Subcutaneous adipose tissue (tissue), 4 donors: ENCODE results near the gene TMIGD3. TPM values are rescaled to one million over a fixed set of nuclear protein-coding genes. Genes with fewer than 3 reads are reported as not detected.

Experiments used
- CTCF ChIP-seq: fragments of 450-650 bp; IDR thresholded peaks from one replicate; pipeline ENCODE4 v1.5.1; 2016; ENCODE audit warnings: low read depth, mild to moderate bottlenecking, control low read depth, antibody characterized with exemption, moderate library complexity
- total RNA-seq, 4 donors: library from RNA; depleted of rRNA; stranded (reverse); fragments of >200 nt; gene quantifications; one replicate each; pipeline ENCODE4 v1.1.0, GENCODE V29; 2016

TMIGD3 gene
- total RNA-seq, 4 donors from 2014 or later: 1.9 to 34.7 (median 9.4) TPM

DNA sequence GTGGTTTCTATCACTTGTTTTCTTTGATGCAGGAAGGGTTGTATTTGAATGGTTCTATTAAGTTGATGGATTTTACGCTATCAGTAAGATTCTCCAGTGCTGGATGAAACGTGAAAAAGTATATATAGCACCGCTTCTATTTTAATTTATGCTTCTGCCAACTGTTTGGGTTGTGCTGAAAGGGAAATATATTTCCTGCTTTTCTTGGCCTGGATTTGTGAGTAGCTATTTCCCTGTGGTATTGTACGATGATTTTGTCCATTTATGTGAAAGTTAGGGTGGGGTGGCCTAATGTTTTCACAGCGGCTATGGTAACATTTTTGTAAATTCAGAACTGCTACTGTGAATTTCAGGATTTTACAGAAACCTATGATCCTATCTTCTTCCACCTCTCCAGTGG lies 29.3 kb downstream of the TMIGD3 start:
- TF ChIP-seq CTCF: no peak

DNA sequence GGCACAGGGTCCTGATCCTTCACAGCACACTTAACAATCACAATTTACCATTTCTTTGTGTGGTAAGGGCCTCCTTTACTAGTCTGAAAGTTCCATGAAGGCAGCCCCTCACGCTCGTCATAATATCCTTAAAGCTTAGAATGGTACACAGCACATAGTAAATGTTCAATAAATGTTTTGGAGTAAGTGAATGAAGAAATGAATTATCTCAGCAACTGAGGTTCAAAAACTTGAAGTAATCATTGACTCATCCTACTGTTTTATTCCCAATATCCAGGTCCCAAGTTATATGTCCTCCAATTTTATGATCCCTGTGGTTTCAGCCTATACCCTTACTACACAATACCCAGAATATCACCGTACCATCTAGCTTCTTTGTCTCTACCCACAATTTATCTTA lies 31.9 kb downstream of the TMIGD3 start:
- TF ChIP-seq CTCF: no peak

DNA sequence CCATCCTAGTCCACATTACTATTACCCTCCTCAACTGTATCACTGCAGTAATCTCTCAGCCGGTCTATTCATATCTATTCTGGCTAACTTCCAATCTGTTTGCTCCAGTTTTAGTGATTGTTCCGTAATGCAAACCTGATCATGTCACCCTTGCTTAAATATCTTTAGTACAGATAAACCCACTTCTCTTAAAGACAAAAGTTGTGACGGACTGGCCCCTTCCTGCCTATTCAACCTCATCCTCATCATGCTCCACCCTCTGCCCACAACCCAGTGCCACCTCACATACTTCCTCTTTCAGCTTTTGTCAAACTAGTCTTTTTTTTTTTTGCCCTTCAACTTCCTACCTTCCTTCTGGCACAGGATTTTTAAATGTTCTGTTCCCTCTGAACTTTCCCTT lies 32.4 kb downstream of the TMIGD3 start:
- no peak for TF ChIP-seq CTCF

DNA sequence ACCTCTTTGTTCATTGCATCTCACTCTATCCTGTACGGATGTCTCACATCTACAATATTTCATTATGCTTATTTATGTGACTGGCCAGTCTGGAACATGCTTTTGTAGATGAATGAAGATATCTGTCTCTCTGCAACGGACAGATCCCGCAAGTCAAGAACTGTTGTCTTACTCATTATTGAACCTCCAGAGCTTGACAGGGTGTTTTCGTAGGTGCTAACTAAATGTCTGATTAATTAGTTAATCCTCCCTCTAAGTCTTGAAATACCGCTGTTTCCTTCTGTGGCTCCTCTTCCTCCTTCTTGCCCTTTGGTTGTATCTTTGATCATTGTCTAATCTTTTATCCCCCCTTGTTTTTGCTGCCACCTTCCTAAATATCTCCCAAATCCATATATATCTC lies 32.8 kb downstream of the TMIGD3 start:
- TF ChIP-seq CTCF: no peak

GRCh38 chr1:111469539-111469938 lies 33.9 kb downstream of the TMIGD3 start:
- TF ChIP-seq CTCF: no peak

- no peak for TF ChIP-seq CTCF
Measured at GRCh38 chr1:111468717-111469100, 34.7 kb downstream of the TMIGD3 start.

GRCh38 chr1:111467865-111468716 lies 35.3 kb downstream of the TMIGD3 start:
- TF ChIP-seq CTCF: no peak
